KMS-11 (cell line): ENCODE data around the gene TTC16.
"Not testable (repeated sequence)": the region's sequence is repeated elsewhere in the genome, so short reads cannot be mapped to it uniquely, and the experiment has no call there.

Source experiments
- H2AFZ ChIP-seq: fragments of 200-600 bp; sonication (generic); 2 replicates; pipeline ENCODE4 v1.6.1; 2016; ENCODE audit warnings: antibody characterized with exemption, mixed run types, low read depth
- H3K27ac ChIP-seq: fragments of 200-600 bp; sonication (generic); 2 replicates; pipeline ENCODE4 v1.6.1; 2016; ENCODE audit warnings: mild to moderate bottlenecking, mixed run types
- H3K27me3 ChIP-seq: fragments of 200-600 bp; sonication (generic); 2 replicates; pipeline ENCODE4 v1.6.1; 2017; ENCODE audit warnings: mild to moderate bottlenecking, low read depth, mixed run types, moderate library complexity; ENCODE audit not compliant: insufficient read depth
- H3K36me3 ChIP-seq: fragments of 200-600 bp; sonication (generic); 2 replicates; pipeline ENCODE4 v1.6.1; 2017; ENCODE audit warnings: mild to moderate bottlenecking, mixed run types; ENCODE audit not compliant: insufficient read depth
- H3K4me1 ChIP-seq: fragments of 200-600 bp; sonication (generic); 2 replicates; pipeline ENCODE4 v1.6.1; 2016; ENCODE audit warnings: mild to moderate bottlenecking, low read depth, mixed run types; ENCODE audit not compliant: poor library complexity, severe bottlenecking
- H3K4me2 ChIP-seq: fragments of 200-600 bp; sonication (generic); 2 replicates; pipeline ENCODE4 v1.7.0; 2016; ENCODE audit warnings: mild to moderate bottlenecking, mixed run types
- H3K4me3 ChIP-seq: fragments of 200-600 bp; sonication (generic); IDR thresholded peaks from 2 replicates; pipeline ENCODE4 v1.6.1; 2017; ENCODE audit warnings: low read depth, low read length, mixed read lengths; ENCODE audit not compliant: insufficient read depth
- H3K79me2 ChIP-seq: fragments of 200-600 bp; sonication (generic); 2 replicates; pipeline ENCODE4 v1.6.1; 2016; ENCODE audit warnings: low read depth, mixed run types; ENCODE audit not compliant: insufficient read depth
- H3K9ac ChIP-seq: fragments of 200-600 bp; sonication (generic); 2 replicates; pipeline ENCODE4 v1.6.1; 2016; ENCODE audit warnings: mild to moderate bottlenecking, mixed run types
- H4K20me1 ChIP-seq: fragments of 200-600 bp; sonication (generic); 2 replicates; pipeline ENCODE4 v1.6.1; 2016; ENCODE audit warnings: mild to moderate bottlenecking, mixed run types; ENCODE audit not compliant: insufficient read depth
- TF ChIP-seq, protein P1 (sequence below): fragments of 200-600 bp; sonication (generic); conservative IDR thresholded peaks from 2 replicates; pipeline ENCODE4 v1.6.1; 2017; ENCODE audit warnings: low read depth, mild to moderate bottlenecking, antibody characterized with exemption, low read length, moderate library complexity, mixed read lengths

The TTC16 gene

GRCh38 chr9:127778280-127779135, 62.6 kb downstream of the TTC16 start, which contains the start of gene SH2D3C:
SH2D3C (minus strand) TSS chr9:127778666; CDS start chr9:127778627, 39 bp downstream.
- Histone ChIP-seq H3K27me3 (no peaks in the 10 kb centered on the region), H3K4me1 (peaks cover 62% of the 10 kb centered on the region), H3K79me2 (peaks cover 31% of the 10 kb centered on the region), H3K4me3 (no peak within 1 kb of the TSS), H3K9ac (peak within 1 kb of the TSS; percentile 85), H4K20me1 (no peaks in the 10 kb centered on the region), H3K36me3 (no peaks in the 10 kb centered on the region), H3K27ac (peak within 1 kb of the TSS; percentile 98), H2AFZ (peak within 1 kb of the TSS; percentile 29; the same call in 1 of the 2 replicates), H3K4me2 (peak within 1 kb of the TSS; percentile 98)
- TF ChIP-seq, protein P1, sequence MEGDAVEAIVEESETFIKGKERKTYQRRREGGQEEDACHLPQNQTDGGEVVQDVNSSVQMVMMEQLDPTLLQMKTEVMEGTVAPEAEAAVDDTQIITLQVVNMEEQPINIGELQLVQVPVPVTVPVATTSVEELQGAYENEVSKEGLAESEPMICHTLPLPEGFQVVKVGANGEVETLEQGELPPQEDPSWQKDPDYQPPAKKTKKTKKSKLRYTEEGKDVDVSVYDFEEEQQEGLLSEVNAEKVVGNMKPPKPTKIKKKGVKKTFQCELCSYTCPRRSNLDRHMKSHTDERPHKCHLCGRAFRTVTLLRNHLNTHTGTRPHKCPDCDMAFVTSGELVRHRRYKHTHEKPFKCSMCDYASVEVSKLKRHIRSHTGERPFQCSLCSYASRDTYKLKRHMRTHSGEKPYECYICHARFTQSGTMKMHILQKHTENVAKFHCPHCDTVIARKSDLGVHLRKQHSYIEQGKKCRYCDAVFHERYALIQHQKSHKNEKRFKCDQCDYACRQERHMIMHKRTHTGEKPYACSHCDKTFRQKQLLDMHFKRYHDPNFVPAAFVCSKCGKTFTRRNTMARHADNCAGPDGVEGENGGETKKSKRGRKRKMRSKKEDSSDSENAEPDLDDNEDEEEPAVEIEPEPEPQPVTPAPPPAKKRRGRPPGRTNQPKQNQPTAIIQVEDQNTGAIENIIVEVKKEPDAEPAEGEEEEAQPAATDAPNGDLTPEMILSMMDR: no peak

- peaks cover 59% of the 10 kb centered on the region for H3K4me1 ChIP-seq
- TF ChIP-seq, protein P1: no peak
- H4K20me1 ChIP-seq: no peaks in the 10 kb centered on the region
- H3K4me2 ChIP-seq: peak overlapping the region; percentile 98
- H3K79me2 ChIP-seq: peaks cover 31% of the 10 kb centered on the region
- H3K4me3 ChIP-seq: no peak overlapping the region
- peak overlapping the region; percentile 85 for H3K9ac ChIP-seq
- H3K27ac ChIP-seq: peak overlapping the region; percentile 98
- H3K36me3 ChIP-seq: no peaks in the 10 kb centered on the region
- no peaks in the 10 kb centered on the region for H3K27me3 ChIP-seq
- peak overlapping the region; percentile 29; the same call in 1 of the 2 replicates for H2AFZ ChIP-seq
Measured at GRCh38 chr9:127779136-127779981, 63.5 kb downstream of the TTC16 start.

DNA sequence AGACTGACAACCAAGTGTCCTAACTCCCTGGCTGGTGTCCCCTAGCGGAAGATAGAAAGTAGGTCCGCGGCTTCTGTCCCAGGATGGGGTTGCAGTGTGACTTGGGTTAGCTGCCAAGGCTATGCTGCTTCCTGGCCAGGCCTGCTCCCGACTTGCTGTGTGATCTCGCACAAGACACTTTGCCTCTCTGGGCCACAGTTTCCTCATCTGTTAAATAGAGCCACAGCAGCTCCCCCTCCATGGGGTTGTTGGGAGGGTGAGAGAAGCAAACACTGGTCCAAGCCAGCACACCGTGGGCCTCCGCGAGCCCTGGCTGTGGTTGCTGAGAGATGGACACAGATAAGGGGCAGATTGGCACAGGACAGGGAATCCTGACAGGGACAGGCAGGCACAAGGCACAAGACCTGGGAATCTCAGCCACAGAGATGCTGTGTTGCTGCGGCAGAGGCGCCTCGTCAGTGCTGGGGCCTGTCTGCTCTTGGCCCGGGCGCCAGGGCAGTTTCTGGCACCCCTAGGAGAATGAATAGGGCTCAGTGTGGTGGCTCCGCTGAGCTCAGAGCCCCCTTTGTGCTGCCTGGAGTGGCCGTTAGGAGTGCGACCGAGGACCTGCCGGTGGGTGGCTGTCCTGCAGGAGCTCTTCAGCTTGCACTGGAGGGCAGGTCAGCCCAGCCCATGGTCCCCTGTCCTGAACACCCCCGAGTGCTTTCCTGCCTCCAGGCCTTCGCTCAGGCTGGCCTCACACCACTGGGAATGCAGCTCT, 64.4 kb downstream of the TTC16 start:
- TF ChIP-seq, protein P1: no peak
- peak overlapping the region; percentile 98 for H3K27ac ChIP-seq
- peak overlapping the region; percentile 98; the same call in 1 of the 2 replicates for H3K4me2 ChIP-seq
- H3K9ac ChIP-seq: no peak overlapping the region; the same call in 1 of the 2 replicates
- peaks cover 22% of the 10 kb centered on the region for H3K79me2 ChIP-seq
- no peaks in the 10 kb centered on the region for H3K36me3 ChIP-seq
- no peak overlapping the region for H3K4me3 ChIP-seq
- H2AFZ ChIP-seq: no peak overlapping the region
- peaks cover 54% of the 10 kb centered on the region for H3K4me1 ChIP-seq
- no peaks in the 10 kb centered on the region for H4K20me1 ChIP-seq
- H3K27me3 ChIP-seq: no peaks in the 10 kb centered on the region

GRCh38 chr9:127780909-127781308, 65.0 kb downstream of the TTC16 start:
- not testable (repeated sequence) for H3K36me3 ChIP-seq, H3K27ac ChIP-seq, H3K9ac ChIP-seq, H2AFZ ChIP-seq, H3K27me3 ChIP-seq, H3K4me2 ChIP-seq, H3K4me3 ChIP-seq, H4K20me1 ChIP-seq
- H3K4me1 ChIP-seq: peaks cover 48% of the 10 kb centered on the region
- peaks cover 19% of the 10 kb centered on the region for H3K79me2 ChIP-seq
